WTC11 (cell line): ENCODE data around the gene ISL1. TPM values are rescaled to one million over a fixed set of nuclear protein-coding genes. Genes with fewer than 3 reads are reported as not detected.

Experiments
- ATAC-seq: fragments of 200-7000 bp; cut with Tn5 transposase; 2 replicates; pipeline ENCODE4 v1.10.0; 2021; ENCODE audit warnings: mild to moderate bottlenecking, moderate library complexity
- CTCF ChIA-PET: fragments of 300-600 bp; sonication (Branson Sonifier 250); formaldehyde crosslinking; loops from one replicate; lab custom pipeline; 2021; ENCODE audit warnings: antibody characterized with exemption; lab: Charles Lee
- POLR2A ChIA-PET: fragments of 350-600 bp; sonication (Branson Sonifier 250); formaldehyde crosslinking; loops from one replicate; lab custom pipeline; 2021; ENCODE audit warnings: antibody characterized with exemption; lab: Charles Lee
- DNase-seq: peaks from one replicate; pipeline ENCODE4 v3.0.0; 2021; ENCODE audit warnings: low spot score
- H3K27ac Mint-ChIP-seq: 2 replicates; pipeline ENCODE4 v1.8.0; 2021; ENCODE audit warnings: mixed read lengths
- H3K27me3 Mint-ChIP-seq: 2 replicates; pipeline ENCODE4 v1.8.0; 2021; ENCODE audit warnings: low read depth, mild to moderate bottlenecking, moderate library complexity, mixed read lengths
- H3K36me3 Mint-ChIP-seq: 2 replicates; pipeline ENCODE4 v1.8.0; 2021; ENCODE audit warnings: mixed read lengths
- H3K4me1 Mint-ChIP-seq: 2 replicates; pipeline ENCODE4 v1.8.0; 2022; ENCODE audit warnings: mixed read lengths
- H3K4me3 Mint-ChIP-seq: 2 replicates; pipeline ENCODE4 v1.8.0; 2021; ENCODE audit warnings: mild to moderate bottlenecking, moderate library complexity, mixed read lengths
- H3K9me3 Mint-ChIP-seq: 2 replicates; pipeline ENCODE4 v1.8.0; 2021; ENCODE audit warnings: mixed read lengths
- CBFB ChIP-seq: sonication (generic); formaldehyde crosslinking; IDR thresholded peaks from 2 replicates; pipeline ENCODE4 v1.8.1; 2022; ENCODE audit warnings: mild to moderate bottlenecking, low read depth, missing genetic modification reagents
- FOXK1 ChIP-seq: sonication (generic); formaldehyde crosslinking; IDR thresholded peaks from 2 replicates; pipeline ENCODE4 v1.8.0; 2022; ENCODE audit warnings: mild to moderate bottlenecking, moderate library complexity, missing genetic modification reagents
- GRHL2 ChIP-seq: fragments of 250-450 bp; sonication (Bioruptor Pico); IDR thresholded peaks from 2 replicates; pipeline ENCODE4 v1.8.0; 2022; ENCODE audit warnings: mild to moderate bottlenecking, moderate library complexity; ENCODE audit not compliant: insufficient replicate concordance, severe bottlenecking
- HMGA2 ChIP-seq: fragments of 250-450 bp; sonication (Bioruptor Pico); IDR thresholded peaks from 2 replicates; pipeline ENCODE4 v1.4.0; 2021; ENCODE audit warnings: mild to moderate bottlenecking, moderate library complexity
- NR3C1 ChIP-seq: sonication (generic); formaldehyde crosslinking; conservative IDR thresholded peaks from 2 replicates; pipeline ENCODE4 v1.8.1; 2023; ENCODE audit warnings: low read depth, mild to moderate bottlenecking, missing genetic modification reagents
- SMAD3 ChIP-seq: sonication (generic); formaldehyde crosslinking; IDR thresholded peaks from 2 replicates; pipeline ENCODE4 v1.8.0; 2022; ENCODE audit warnings: missing genetic modification reagents, mild to moderate bottlenecking, borderline replicate concordance
- TEAD4 ChIP-seq: sonication (generic); formaldehyde crosslinking; IDR thresholded peaks from 2 replicates; pipeline ENCODE4 v1.8.0; 2022; ENCODE audit warnings: mild to moderate bottlenecking, missing genetic modification reagents
- ZNF138 ChIP-seq: sonication (generic); formaldehyde crosslinking; conservative IDR thresholded peaks from 2 replicates; pipeline ENCODE4 v1.8.1; 2022; ENCODE audit warnings: mild to moderate bottlenecking, moderate library complexity, missing genetic modification reagents
- ZNF671 ChIP-seq: fragments of 250-450 bp; sonication (Bioruptor Pico); IDR thresholded peaks from 2 replicates; pipeline ENCODE4 v1.8.0; 2021; ENCODE audit warnings: mild to moderate bottlenecking
- total RNA-seq: library from RNA; stranded (reverse); gene quantifications from 3 replicates; pipeline ENCODE4 v1.2.3, GENCODE V29; 2021
- TF ChIP-seq, protein P1 (sequence below): sonication (generic); formaldehyde crosslinking; IDR thresholded peaks from 2 replicates; pipeline ENCODE4 v1.8.1; 2023; ENCODE audit warnings: mild to moderate bottlenecking, missing genetic modification reagents, moderate library complexity
- TF ChIP-seq, protein P2 (sequence below): sonication (generic); formaldehyde crosslinking; IDR thresholded peaks from 2 replicates; pipeline ENCODE4 v1.8.1; 2023; ENCODE audit warnings: mild to moderate bottlenecking, missing genetic modification reagents, borderline replicate concordance
- TF ChIP-seq, protein P3 (sequence below): sonication (generic); formaldehyde crosslinking; IDR thresholded peaks from 2 replicates; pipeline ENCODE4 v1.8.1; 2022; ENCODE audit warnings: low read depth, missing genetic modification reagents, borderline replicate concordance
- TF ChIP-seq, protein P4 (sequence below): sonication (generic); formaldehyde crosslinking; IDR thresholded peaks from 2 replicates; pipeline ENCODE4 v1.8.0; 2022; ENCODE audit warnings: mild to moderate bottlenecking, missing genetic modification reagents
- TF ChIP-seq, protein P5 (sequence below): sonication (generic); formaldehyde crosslinking; IDR thresholded peaks from 2 replicates; pipeline ENCODE4 v1.8.0; 2022; ENCODE audit warnings: missing genetic modification reagents
- TF ChIP-seq, protein P6 (sequence below): fragments of 250-450 bp; sonication (Bioruptor Pico); conservative IDR thresholded peaks from 2 replicates; pipeline ENCODE4 v1.9.0; 2021; ENCODE audit warnings: mild to moderate bottlenecking

Gene ISL1
- total RNA-seq, 1 experiment from 2014 or later: not detected

DNA sequence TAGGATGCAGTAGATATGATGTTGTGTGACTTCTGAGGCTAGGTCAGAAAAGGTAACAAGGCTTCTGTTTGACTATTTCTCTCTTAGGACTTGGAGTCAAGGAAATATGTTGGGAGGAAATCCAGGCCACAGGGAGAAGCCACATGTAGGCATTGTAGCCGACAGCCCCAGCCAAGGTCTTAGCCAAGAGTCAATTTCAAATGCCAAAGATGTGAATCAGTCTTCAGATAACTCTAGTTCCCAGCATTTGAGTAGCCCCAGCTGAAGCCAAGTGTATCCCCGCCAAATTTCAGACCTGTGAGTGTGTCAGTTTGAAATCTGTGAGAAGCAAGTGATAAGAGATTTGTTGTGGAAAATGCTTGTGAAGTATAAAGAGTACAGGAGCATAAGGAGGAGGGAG, 38.1 kb upstream of the ISL1 start (continued):
- TF ChIP-seq, protein P1, sequence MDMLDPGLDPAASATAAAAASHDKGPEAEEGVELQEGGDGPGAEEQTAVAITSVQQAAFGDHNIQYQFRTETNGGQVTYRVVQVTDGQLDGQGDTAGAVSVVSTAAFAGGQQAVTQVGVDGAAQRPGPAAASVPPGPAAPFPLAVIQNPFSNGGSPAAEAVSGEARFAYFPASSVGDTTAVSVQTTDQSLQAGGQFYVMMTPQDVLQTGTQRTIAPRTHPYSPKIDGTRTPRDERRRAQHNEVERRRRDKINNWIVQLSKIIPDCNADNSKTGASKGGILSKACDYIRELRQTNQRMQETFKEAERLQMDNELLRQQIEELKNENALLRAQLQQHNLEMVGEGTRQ (CRISPR knock-in tag): no peak
- TF ChIP-seq ZNF138 (CRISPR knock-in tag) (no peak), FOXK1 (CRISPR knock-in tag) (no peak), CBFB (CRISPR knock-in tag) (no peak), HMGA2 (no peak), GRHL2 (no peak), NR3C1 (no peak), TEAD4 (CRISPR knock-in tag) (no peak), ZNF671 (CRISPR knock-in tag) (no peak)
- TF ChIP-seq, protein P2, sequence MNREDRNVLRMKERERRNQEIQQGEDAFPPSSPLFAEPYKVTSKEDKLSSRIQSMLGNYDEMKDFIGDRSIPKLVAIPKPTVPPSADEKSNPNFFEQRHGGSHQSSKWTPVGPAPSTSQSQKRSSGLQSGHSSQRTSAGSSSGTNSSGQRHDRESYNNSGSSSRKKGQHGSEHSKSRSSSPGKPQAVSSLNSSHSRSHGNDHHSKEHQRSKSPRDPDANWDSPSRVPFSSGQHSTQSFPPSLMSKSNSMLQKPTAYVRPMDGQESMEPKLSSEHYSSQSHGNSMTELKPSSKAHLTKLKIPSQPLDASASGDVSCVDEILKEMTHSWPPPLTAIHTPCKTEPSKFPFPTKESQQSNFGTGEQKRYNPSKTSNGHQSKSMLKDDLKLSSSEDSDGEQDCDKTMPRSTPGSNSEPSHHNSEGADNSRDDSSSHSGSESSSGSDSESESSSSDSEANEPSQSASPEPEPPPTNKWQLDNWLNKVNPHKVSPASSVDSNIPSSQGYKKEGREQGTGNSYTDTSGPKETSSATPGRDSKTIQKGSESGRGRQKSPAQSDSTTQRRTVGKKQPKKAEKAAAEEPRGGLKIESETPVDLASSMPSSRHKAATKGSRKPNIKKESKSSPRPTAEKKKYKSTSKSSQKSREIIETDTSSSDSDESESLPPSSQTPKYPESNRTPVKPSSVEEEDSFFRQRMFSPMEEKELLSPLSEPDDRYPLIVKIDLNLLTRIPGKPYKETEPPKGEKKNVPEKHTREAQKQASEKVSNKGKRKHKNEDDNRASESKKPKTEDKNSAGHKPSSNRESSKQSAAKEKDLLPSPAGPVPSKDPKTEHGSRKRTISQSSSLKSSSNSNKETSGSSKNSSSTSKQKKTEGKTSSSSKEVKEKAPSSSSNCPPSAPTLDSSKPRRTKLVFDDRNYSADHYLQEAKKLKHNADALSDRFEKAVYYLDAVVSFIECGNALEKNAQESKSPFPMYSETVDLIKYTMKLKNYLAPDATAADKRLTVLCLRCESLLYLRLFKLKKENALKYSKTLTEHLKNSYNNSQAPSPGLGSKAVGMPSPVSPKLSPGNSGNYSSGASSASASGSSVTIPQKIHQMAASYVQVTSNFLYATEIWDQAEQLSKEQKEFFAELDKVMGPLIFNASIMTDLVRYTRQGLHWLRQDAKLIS: no peak
- TF ChIP-seq, protein P3, sequence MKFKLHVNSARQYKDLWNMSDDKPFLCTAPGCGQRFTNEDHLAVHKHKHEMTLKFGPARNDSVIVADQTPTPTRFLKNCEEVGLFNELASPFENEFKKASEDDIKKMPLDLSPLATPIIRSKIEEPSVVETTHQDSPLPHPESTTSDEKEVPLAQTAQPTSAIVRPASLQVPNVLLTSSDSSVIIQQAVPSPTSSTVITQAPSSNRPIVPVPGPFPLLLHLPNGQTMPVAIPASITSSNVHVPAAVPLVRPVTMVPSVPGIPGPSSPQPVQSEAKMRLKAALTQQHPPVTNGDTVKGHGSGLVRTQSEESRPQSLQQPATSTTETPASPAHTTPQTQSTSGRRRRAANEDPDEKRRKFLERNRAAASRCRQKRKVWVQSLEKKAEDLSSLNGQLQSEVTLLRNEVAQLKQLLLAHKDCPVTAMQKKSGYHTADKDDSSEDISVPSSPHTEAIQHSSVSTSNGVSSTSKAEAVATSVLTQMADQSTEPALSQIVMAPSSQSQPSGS: no peak

DNA sequence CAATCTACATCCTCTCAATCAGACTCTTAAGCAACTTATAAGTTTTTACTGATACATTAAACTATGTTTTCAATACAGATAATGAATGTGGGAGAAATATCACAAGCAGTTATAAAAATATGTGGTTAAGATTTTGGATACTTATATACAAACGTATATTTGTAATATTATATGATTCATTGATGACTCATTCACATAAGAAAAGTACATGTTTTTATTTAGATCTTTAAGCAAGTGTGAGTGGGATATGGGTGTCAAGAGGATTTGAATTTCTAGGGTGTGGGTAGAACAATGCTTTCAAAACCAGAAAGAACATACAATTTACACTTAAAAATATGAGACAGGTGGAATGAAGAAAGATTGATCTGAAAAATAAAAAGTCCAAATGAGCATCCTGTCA, 36.1 kb upstream of the ISL1 start:
- H3K4me3 Mint-ChIP-seq: no peak overlapping the region
- POLR2A ChIA-PET: interaction anchor here (1.1 kb wide), 1 partner anchor 384 kb away, joined by 3 read pairs; no protein-coding TSS in a partner anchor
- no peak for ATAC-seq

More for the DNA sequence above, 36.1 kb upstream of the ISL1 start:
- Mint-ChIP-seq H3K4me1 (no peaks in the 10 kb centered on the region), H3K9me3 (peaks cover 47% of the 10 kb centered on the region), H3K36me3 (peaks cover 25% of the 10 kb centered on the region), H3K27me3 (peaks cover 9% of the 10 kb centered on the region), H3K27ac (no peak overlapping the region)
- no peak for DNase-seq
- TF ChIP-seq, protein P4, sequence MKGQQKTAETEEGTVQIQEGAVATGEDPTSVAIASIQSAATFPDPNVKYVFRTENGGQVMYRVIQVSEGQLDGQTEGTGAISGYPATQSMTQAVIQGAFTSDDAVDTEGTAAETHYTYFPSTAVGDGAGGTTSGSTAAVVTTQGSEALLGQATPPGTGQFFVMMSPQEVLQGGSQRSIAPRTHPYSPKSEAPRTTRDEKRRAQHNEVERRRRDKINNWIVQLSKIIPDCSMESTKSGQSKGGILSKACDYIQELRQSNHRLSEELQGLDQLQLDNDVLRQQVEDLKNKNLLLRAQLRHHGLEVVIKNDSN (CRISPR knock-in tag): no peak
- TF ChIP-seq TEAD4 (CRISPR knock-in tag) (no peak), FOXK1 (CRISPR knock-in tag) (no peak), SMAD3 (CRISPR knock-in tag) (no peak)
- TF ChIP-seq, protein P5, sequence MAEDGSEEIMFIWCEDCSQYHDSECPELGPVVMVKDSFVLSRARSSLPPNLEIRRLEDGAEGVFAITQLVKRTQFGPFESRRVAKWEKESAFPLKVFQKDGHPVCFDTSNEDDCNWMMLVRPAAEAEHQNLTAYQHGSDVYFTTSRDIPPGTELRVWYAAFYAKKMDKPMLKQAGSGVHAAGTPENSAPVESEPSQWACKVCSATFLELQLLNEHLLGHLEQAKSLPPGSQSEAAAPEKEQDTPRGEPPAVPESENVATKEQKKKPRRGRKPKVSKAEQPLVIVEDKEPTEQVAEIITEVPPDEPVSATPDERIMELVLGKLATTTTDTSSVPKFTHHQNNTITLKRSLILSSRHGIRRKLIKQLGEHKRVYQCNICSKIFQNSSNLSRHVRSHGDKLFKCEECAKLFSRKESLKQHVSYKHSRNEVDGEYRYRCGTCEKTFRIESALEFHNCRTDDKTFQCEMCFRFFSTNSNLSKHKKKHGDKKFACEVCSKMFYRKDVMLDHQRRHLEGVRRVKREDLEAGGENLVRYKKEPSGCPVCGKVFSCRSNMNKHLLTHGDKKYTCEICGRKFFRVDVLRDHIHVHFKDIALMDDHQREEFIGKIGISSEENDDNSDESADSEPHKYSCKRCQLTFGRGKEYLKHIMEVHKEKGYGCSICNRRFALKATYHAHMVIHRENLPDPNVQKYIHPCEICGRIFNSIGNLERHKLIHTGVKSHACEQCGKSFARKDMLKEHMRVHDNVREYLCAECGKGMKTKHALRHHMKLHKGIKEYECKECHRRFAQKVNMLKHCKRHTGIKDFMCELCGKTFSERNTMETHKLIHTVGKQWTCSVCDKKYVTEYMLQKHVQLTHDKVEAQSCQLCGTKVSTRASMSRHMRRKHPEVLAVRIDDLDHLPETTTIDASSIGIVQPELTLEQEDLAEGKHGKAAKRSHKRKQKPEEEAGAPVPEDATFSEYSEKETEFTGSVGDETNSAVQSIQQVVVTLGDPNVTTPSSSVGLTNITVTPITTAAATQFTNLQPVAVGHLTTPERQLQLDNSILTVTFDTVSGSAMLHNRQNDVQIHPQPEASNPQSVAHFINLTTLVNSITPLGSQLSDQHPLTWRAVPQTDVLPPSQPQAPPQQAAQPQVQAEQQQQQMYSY (CRISPR knock-in tag): no peak
- TF ChIP-seq, protein P6, sequence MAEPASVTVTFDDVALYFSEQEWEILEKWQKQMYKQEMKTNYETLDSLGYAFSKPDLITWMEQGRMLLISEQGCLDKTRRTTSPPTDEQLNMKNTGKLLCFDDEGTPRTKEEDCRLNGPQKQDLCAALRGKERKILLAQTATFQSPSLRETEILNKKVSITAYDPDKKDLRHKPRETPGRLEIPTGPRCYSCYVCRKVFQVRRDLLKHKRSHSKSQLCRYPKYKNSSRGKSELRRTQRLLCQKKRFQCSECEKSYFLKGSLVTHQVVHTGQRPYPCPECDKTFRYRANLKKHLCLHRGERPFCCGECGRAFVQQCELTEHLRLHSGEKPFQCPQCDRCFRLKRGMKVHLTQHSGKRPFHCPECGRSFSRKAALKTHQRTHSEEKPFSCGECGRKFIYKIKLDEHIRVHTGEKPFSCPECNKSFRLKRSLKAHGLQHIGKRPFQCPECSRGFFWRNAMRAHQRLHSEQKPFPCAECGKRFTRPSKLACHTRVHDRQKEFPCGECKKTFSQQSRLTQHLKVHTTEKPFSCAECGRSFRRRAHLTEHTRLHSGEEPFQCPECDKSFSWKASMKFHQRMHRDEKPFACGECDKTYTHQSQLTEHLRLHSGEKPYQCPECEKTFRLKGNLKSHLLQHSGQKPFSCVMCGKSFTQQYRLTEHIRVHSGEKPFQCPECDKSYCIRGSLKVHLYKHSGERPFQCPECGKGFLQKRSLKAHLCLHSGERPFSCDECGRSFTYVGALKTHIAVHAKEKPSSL (CRISPR knock-in tag): no peak
- CTCF ChIA-PET: interaction anchor here (1.0 to 2.1 kb wide), 14 partner anchors 10 to 388 kb away, joined by 3 to 17 read pairs (median 4); no protein-coding TSS in a partner anchor
